Neural crest cell (in vitro differentiated cells): Measurements from ENCODE around the gene GRHPR. TPM values are rescaled to one million over a fixed set of nuclear protein-coding genes. Genes with fewer than 3 reads are reported as not detected.

ENCODE experiments used
- DNase-seq: peaks from one replicate; pipeline ENCODE4 v3.0.0; 2021; ENCODE audit warnings: low read depth, mixed read lengths, low spot score
- H3K27ac Mint-ChIP-seq: one replicate; pipeline ENCODE4 v1.8.0; 2021; ENCODE audit warnings: mild to moderate bottlenecking, mixed read lengths; ENCODE audit not compliant: unreplicated experiment
- H3K27me3 Mint-ChIP-seq: 2 replicates; pipeline ENCODE4 v1.8.0; 2021; ENCODE audit warnings: low read depth, mild to moderate bottlenecking, mixed read lengths
- H3K36me3 Mint-ChIP-seq: 2 replicates; pipeline ENCODE4 v1.8.0; 2021; ENCODE audit warnings: low read depth, mild to moderate bottlenecking, mixed read lengths
- H3K4me1 Mint-ChIP-seq: 2 replicates; pipeline ENCODE4 v1.8.0; 2021; ENCODE audit warnings: mixed read lengths
- H3K4me3 Mint-ChIP-seq: one replicate; pipeline ENCODE4 v1.8.0; 2021; ENCODE audit warnings: mild to moderate bottlenecking, mixed read lengths
- H3K9me3 Mint-ChIP-seq: 2 replicates; pipeline ENCODE4 v1.8.0; 2021; ENCODE audit warnings: mixed read lengths
- total RNA-seq: library from RNA; stranded (reverse); gene quantifications from 2 replicates; pipeline ENCODE4 v1.2.1, GENCODE V29; 2021
- TF ChIP-seq, protein P1 (sequence below): fragments of 200-600 bp; sonication (generic); conservative IDR thresholded peaks from 2 replicates; pipeline ENCODE4 v1.5.0; 2021; ENCODE audit warnings: antibody characterized with exemption, mild to moderate bottlenecking

Gene GRHPR
- total RNA-seq, 1 donor from 2014 or later: 120 TPM

DNA sequence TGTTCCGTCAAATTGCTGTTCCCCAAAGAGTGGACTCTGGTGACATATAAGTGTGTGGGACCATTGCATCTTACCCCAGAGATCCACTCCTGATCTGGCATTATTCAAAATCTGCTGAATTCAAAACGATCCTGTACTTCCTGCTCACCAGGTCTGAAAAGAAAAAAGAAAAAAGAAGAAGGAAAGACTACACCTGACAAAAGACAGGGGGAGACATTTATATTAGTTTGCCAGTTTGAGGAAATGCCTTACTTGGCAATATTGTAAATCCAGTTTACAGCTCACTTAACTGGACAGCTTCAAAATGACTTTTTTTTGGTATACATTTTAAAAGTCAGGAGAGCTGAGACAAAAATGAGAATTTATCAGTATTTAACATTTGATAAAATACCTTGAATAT is 15.0 kb upstream of the GRHPR start:
- H3K4me3 Mint-ChIP-seq: no peak overlapping the region
- TF ChIP-seq, protein P1, sequence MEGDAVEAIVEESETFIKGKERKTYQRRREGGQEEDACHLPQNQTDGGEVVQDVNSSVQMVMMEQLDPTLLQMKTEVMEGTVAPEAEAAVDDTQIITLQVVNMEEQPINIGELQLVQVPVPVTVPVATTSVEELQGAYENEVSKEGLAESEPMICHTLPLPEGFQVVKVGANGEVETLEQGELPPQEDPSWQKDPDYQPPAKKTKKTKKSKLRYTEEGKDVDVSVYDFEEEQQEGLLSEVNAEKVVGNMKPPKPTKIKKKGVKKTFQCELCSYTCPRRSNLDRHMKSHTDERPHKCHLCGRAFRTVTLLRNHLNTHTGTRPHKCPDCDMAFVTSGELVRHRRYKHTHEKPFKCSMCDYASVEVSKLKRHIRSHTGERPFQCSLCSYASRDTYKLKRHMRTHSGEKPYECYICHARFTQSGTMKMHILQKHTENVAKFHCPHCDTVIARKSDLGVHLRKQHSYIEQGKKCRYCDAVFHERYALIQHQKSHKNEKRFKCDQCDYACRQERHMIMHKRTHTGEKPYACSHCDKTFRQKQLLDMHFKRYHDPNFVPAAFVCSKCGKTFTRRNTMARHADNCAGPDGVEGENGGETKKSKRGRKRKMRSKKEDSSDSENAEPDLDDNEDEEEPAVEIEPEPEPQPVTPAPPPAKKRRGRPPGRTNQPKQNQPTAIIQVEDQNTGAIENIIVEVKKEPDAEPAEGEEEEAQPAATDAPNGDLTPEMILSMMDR: no peak
- no peaks in the 10 kb centered on the region for H3K9me3 Mint-ChIP-seq
- peaks cover 3% of the 10 kb centered on the region for H3K4me1 Mint-ChIP-seq
- DNase-seq: no peak
- no peaks in the 10 kb centered on the region for H3K36me3 Mint-ChIP-seq
- H3K27ac Mint-ChIP-seq: no peak overlapping the region
- H3K27me3 Mint-ChIP-seq: no peaks in the 10 kb centered on the region

DNA sequence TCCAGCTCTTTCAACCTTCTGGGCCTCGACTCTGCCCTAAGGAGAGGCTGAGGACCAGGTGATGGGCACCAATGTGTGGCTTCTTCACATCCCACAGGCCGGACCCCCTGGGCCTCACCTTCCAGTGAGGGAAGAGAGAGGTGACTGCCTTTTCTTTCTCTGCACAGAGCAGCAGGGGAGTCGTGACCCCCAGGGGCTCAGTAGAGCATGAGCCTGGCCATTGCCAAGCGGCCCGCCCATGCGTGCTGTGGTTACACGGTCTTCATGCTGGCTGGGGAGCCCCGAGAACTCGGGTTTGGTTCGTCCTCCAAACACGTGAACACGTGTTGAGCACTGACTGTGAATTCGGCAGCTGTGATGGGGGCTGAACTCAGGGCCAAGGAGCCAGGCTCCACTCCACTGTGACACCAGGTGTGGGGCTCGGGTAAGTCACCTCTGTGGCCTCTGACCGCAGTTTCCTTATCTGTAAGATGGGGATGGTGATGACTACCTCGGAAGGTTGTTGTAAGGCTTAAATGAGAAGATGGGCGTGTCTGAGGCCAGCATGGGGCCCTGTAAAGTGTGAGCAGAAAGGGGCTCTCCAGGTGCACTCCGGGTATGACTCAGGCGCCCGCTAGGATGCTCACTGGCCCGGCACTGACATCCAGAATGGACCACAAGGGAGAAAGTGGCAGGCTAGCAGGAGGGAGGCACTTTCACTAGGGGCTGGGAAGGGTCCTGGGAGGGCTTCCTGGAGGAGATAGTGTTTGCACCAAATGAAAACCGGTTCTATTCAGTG is 13.4 kb upstream of the GRHPR start:
- no peaks in the 10 kb centered on the region for H3K9me3 Mint-ChIP-seq
- TF ChIP-seq, protein P1: no peak
- peaks cover 8% of the 10 kb centered on the region for H3K4me1 Mint-ChIP-seq
- no peaks in the 10 kb centered on the region for H3K36me3 Mint-ChIP-seq
- no peaks in the 10 kb centered on the region for H3K27me3 Mint-ChIP-seq
- no peak overlapping the region for H3K4me3 Mint-ChIP-seq
- H3K27ac Mint-ChIP-seq: no peak overlapping the region
- DNase-seq: no peak

DNA sequence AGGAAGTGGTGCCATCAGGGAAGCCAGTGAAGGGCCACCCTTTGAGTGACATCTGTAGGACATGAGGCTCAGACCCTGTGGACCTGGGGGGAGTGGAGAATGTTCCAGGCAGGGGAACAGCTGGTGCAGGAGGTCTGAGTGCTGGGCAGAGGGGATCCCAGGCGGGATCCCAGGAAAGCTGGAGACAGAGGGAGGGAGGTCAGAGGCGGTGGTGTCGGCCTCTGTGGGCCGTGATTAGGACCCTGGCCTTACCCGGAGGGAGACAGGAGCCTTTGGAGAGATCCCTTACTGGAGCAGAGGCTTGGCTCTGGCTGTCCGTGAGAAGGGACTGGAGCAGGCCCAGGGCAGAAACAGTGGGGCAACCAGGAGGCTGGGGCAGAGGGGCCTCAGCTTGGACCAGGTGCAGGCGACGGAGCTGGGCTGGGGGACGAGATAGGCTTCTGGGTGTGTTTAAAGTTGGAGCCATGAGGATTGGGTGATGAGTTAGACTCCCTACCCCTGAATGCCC is 12.1 kb upstream of the GRHPR start:
- Mint-ChIP-seq H3K27me3 (no peaks in the 10 kb centered on the region), H3K36me3 (no peaks in the 10 kb centered on the region), H3K4me1 (peaks cover 15% of the 10 kb centered on the region), H3K9me3 (no peaks in the 10 kb centered on the region), H3K4me3 (no peak overlapping the region), H3K27ac (no peak overlapping the region)
- TF ChIP-seq, protein P1: no peak
- DNase-seq: no peak

DNA sequence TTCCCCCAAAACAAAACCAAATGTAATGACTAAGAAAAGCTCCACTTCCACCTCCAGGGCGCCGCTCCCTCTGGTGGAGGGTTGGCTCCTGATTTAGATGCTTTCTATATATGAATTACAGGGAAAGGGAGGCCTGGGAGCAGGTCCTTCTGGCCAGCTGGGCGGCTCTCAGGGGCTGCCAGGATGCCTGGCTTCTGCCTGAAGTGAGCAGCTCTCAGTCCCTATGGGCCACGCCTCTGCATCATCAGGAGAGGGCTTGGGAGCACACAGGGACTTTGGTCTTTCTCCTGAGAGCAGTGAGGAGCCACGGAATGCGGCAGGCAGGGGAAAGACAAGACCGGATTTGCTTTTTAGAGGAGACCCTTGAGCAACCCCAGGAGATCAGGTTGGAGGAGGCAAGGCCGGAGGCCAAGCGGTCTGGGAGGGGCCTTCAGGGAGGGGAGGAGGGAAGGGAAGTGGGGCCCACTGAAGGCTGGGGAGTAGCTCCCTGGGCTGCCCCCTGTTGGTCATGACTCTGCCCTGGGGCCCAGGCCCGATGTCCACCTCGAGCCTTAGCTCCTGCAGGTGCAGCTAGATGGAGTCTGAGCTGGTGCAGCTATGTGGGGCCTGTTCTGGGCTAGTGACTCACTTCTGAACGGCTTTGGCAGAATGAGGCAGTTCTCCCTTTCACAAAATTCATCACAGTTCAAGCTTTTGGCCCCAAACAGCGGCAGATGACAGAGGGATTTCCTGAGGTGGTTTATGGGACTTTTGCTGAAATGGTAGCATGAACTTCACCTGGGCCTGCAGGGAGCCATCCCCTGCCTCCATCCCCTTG is 11.3 kb upstream of the GRHPR start:
- no peak for DNase-seq
- TF ChIP-seq, protein P1: peak; percentile 44
- Mint-ChIP-seq H3K4me3 (no peak overlapping the region), H3K4me1 (peaks cover 16% of the 10 kb centered on the region), H3K36me3 (no peaks in the 10 kb centered on the region), H3K27ac (no peak overlapping the region), H3K27me3 (no peaks in the 10 kb centered on the region), H3K9me3 (no peaks in the 10 kb centered on the region)

DNA sequence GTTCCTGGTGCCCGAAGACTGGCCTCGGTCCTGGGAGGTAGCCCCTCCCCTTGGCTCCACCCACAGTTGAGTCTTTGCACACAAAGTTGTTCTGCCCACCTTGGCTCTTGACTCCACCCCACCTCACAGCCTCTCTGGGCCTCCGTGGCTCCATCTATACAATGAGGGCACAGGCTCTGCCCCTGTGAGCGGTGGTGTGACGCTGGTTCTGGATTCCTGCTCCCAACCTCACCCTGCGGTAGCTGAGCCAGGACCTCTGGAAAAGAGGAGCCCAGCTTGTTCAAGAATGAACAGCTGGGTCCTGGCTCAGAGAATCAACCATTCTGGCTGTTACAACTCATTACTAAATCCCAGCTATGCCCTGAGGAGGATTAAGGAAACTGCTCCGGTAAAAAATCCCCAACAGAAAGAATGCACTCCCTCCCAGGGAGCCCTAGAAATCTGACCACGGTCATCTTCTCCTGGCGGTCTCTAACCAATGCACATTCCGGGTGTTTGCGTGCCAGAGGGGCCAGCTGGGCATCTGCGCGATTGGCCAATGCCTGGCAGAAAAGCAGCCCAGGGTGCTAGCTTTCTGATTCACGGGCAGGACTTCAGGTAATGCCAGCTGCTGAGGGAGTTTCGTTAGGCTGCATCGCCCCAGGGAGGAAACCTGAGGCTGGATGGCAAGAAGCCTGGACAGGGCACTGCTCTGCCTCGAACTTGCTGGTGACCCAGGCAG is 9.9 kb upstream of the GRHPR start:
- Mint-ChIP-seq H3K4me3 (no peak overlapping the region), H3K27ac (no peak overlapping the region)

More for the DNA sequence above, 9.9 kb upstream of the GRHPR start:
- TF ChIP-seq, protein P1: no peak
- DNase-seq: no peak
- no peaks in the 10 kb centered on the region for H3K9me3 Mint-ChIP-seq
- H3K36me3 Mint-ChIP-seq: no peaks in the 10 kb centered on the region
- H3K27me3 Mint-ChIP-seq: no peaks in the 10 kb centered on the region
- H3K4me1 Mint-ChIP-seq: peaks cover 16% of the 10 kb centered on the region
